GM18861 (cell line): Measurements from ENCODE around the gene SCNN1A.

Experiments
- ATAC-seq: cut with Tn5 transposase; IDR thresholded peaks from one replicate; pipeline ENCODE4 v1.9.1; 2021; ENCODE audit not compliant: unreplicated experiment

The SCNN1A gene

GRCh38 chr12:6384499-6385436, 9.4 kb upstream of the SCNN1A start:
- no peak for ATAC-seq

GRCh38 chr12:6383572-6384498, 8.5 kb upstream of the SCNN1A start, which contains the start of gene LTBR:
LTBR (plus strand) TSS chr12:6384162; CDS start chr12:6384359, 197 bp downstream.
- ATAC-seq = no peak

GRCh38 chr12:6382982-6383381, 7.6 kb upstream of the SCNN1A start:
- no peak for ATAC-seq

- no peak for ATAC-seq
Observed at GRCh38 chr12:6382371-6382770, 7.0 kb upstream of the SCNN1A start.

- ATAC-seq = no peak
Observed at GRCh38 chr12:6380141-6381121, 5.1 kb upstream of the SCNN1A start.

GRCh38 chr12:6378709-6379472, 3.5 kb upstream of the SCNN1A start:
- no peak for ATAC-seq

- ATAC-seq = no peak
Observed at GRCh38 chr12:6377667-6377994, 2.3 kb upstream of the SCNN1A start.

- no peak for ATAC-seq
Observed at GRCh38 chr12:6376870-6377666, 1.7 kb upstream of the SCNN1A start.

GRCh38 chr12:6376079-6376869, 911 bp upstream of the SCNN1A start:
- no peak for ATAC-seq

GRCh38 chr12:6374786-6375160, 590 bp downstream of the SCNN1A start:
- no peak for ATAC-seq

- ATAC-seq = no peak
Observed at GRCh38 chr12:6374028-6374785, 1.2 kb downstream of the SCNN1A start.

- ATAC-seq = no peak
Observed at GRCh38 chr12:6373022-6373787, 2.2 kb downstream of the SCNN1A start.

GRCh38 chr12:6372403-6373003, 2.9 kb downstream of the SCNN1A start:
- no peak for ATAC-seq

- ATAC-seq = no peak
Observed at GRCh38 chr12:6370994-6371754, 4.2 kb downstream of the SCNN1A start.

- ATAC-seq = no peak
Observed at GRCh38 chr12:6370576-6370935, 4.8 kb downstream of the SCNN1A start.
